ENCODE data around the gene LRTM2. TPM values are rescaled to one million over a fixed set of nuclear protein-coding genes. Genes with fewer than 3 reads are reported as not detected.

The LRTM2 gene
- total RNA-seq, 2 experiments from 2014 or later, result not detected

DNA sequence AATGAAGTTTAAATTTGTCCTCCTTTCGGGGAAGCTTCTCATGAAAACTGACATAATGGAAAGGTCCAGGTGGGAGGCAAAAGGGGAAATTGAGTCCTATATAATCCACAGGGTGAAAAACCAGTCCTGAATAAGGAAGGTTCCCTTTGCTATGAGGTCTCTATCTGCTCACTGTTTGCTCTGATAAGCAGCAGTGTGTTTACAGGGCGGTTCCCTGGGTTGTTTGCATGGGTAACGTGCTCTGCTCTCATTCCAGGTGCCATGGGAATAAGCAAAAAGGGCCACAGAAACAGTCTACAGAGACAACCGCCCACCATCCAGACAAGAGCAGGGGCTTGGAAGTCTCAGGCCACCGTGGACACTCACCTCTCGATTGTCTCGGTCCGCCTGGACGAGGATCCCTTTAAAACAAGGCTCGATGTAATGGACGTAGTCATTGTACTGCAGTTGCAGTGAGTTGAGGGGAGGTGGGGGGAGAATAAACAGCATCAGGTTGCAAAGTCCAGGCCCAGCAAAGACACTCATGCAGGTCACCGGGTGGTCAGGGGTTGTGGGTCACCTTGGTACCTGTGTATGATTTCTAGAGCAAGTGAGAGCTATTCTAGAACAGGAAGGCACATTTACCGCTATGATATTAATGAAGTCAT, 65.4 kb downstream of the LRTM2 start:
- BruUV-seq (replicated peaks), result no TSS peak
- Histone ChIP-seq H3K4me1 (ENCODE audit: insufficient read depth, low read length, poor library complexity, severe bottlenecking) (no peaks in the 10 kb centered on the region), H3K27ac (ENCODE audit: low read depth, low read length, poor library complexity, severe bottlenecking) (no peak overlapping the region), H3K79me2 (ENCODE audit: insufficient read depth, low read depth, low read length) (no peaks in the 10 kb centered on the region), H3K9me2 (ENCODE audit: insufficient read depth, low read length) (no peaks in the 10 kb centered on the region), H2AFZ (ENCODE audit: low read length) (no peak overlapping the region), H3K4me3 (ENCODE audit: low read depth, low read length, poor library complexity, severe bottlenecking) (no peak overlapping the region), H3K36me3 (ENCODE audit: insufficient read depth, low read length) (no peaks in the 10 kb centered on the region), H3K4me2 (ENCODE audit: low read length) (no peak overlapping the region), H3K9me3 (ENCODE audit: low read length) (no peaks in the 10 kb centered on the region), H4K20me1 (ENCODE audit: insufficient read depth, low read length) (no peaks in the 10 kb centered on the region)
- ChIA-PET POLR2A (interaction anchor here (1.0 kb wide), 1 partner anchor 10 kb away, joined by 3 read pairs; no protein-coding TSS in a partner anchor), CTCF (ENCODE audit: unreplicated experiment) (no interaction called here)
- intact Hi-C loops (cut with micrococcal nuclease; ENCODE audit: unreplicated experiment), result no loop called here
- TF ChIP-seq, protein P1, sequence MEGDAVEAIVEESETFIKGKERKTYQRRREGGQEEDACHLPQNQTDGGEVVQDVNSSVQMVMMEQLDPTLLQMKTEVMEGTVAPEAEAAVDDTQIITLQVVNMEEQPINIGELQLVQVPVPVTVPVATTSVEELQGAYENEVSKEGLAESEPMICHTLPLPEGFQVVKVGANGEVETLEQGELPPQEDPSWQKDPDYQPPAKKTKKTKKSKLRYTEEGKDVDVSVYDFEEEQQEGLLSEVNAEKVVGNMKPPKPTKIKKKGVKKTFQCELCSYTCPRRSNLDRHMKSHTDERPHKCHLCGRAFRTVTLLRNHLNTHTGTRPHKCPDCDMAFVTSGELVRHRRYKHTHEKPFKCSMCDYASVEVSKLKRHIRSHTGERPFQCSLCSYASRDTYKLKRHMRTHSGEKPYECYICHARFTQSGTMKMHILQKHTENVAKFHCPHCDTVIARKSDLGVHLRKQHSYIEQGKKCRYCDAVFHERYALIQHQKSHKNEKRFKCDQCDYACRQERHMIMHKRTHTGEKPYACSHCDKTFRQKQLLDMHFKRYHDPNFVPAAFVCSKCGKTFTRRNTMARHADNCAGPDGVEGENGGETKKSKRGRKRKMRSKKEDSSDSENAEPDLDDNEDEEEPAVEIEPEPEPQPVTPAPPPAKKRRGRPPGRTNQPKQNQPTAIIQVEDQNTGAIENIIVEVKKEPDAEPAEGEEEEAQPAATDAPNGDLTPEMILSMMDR (conservative IDR thresholded peaks at IDR 0.05; ENCODE audit: low read length), result no peak
- no peak for TF ChIP-seq EZH2phosphoT487 (IDR thresholded peaks at IDR 0.05; ENCODE audit: borderline replicate concordance, low read depth, low read length)
- no peak for DNase-seq (ENCODE audit: low spot score)

Other genes starting within 250 kb of the LRTM2 start
- gene FBXL14, start 226.0 kb upstream of the LRTM2 start, total RNA-seq (2014; rRNA removed; shearing (Covaris generic)), result 45.5 and 46.2 TPM in 2 replicates
- 33.4 and 37.4 TPM in 2 replicates for gene FBXL14, start 226.0 kb upstream of the LRTM2 start, total RNA-seq (2022)
- 11.3 and 14.7 TPM in 2 replicates for gene WNT5B, start 191.3 kb upstream of the LRTM2 start, total RNA-seq (2014; rRNA removed; shearing (Covaris generic))
- gene WNT5B, start 191.3 kb upstream of the LRTM2 start, total RNA-seq (2022), result 0.86 and 2.6 TPM in 2 replicates
- gene ADIPOR2, start 129.5 kb upstream of the LRTM2 start, total RNA-seq (2014; rRNA removed; shearing (Covaris generic)), result 22.0 and 24.7 TPM in 2 replicates
- 51.1 and 52.8 TPM in 2 replicates for gene ADIPOR2, start 129.5 kb upstream of the LRTM2 start, total RNA-seq (2022)
- gene CACNA2D4, start 98.1 kb downstream of the LRTM2 start, total RNA-seq (2014; rRNA removed; shearing (Covaris generic)), result 0.13 TPM in 1 of 2 replicates, not detected in the other
- gene CACNA2D4, start 98.1 kb downstream of the LRTM2 start, total RNA-seq (2022), result 0.41 TPM in 1 of 2 replicates, not detected in the other
- gene DCP1B, start 183.9 kb downstream of the LRTM2 start, total RNA-seq (2014; rRNA removed; shearing (Covaris generic)), result 10.3 and 15.5 TPM in 2 replicates
- 14.2 and 16.9 TPM in 2 replicates for gene DCP1B, start 183.9 kb downstream of the LRTM2 start, total RNA-seq (2022)
- 0.21 and 0.69 TPM in 2 replicates for gene CACNA1C, start 232.4 kb downstream of the LRTM2 start, total RNA-seq (2014; rRNA removed; shearing (Covaris generic))
- 1.3 and 1.4 TPM in 2 replicates for gene CACNA1C, start 232.4 kb downstream of the LRTM2 start, total RNA-seq (2022)